ENCODE results near the gene FAM168A. TPM values are rescaled to one million over a fixed set of nuclear protein-coding genes. Genes with fewer than 3 reads are reported as not detected.

FAM168A gene
- total RNA-seq, 1 experiment from 2014 or later, result 25.9 TPM

GRCh38 chr11:73392108-73393010 lies 205.6 kb downstream of the FAM168A start:
- Mint-ChIP-seq H3K4me1 (peaks cover 6% of the 10 kb centered on the region; the same call in 1 of the 2 replicates), H3K4me3 (no peak overlapping the region), H3K36me3 (no peaks in the 10 kb centered on the region), H3K27ac (no peak overlapping the region), H3K27me3 (ENCODE audit: low read depth) (no peaks in the 10 kb centered on the region), H3K9me3 (no peaks in the 10 kb centered on the region)
- POLR2A ChIA-PET, result no interaction called here
- CTCF ChIA-PET, result interaction anchor here (0.8 to 3.5 kb wide), 34 partner anchors 9 to 269 kb away, joined by 3 to 87 read pairs (median 5); partner anchors contain the start of genes ARHGEF17, PLEKHB1 and RELT
- ATAC-seq, result no peak
- no peak for TF ChIP-seq ZNF263 (CRISPR knock-in tag; IDR thresholded peaks at IDR 0.05; ENCODE audit: low read depth)
- TF ChIP-seq MLX (CRISPR knock-in tag; IDR thresholded peaks at IDR 0.05), result no peak
- TF ChIP-seq ZNF138 (CRISPR knock-in tag; conservative IDR thresholded peaks at IDR 0.05), result no peak
- no peak for TF ChIP-seq ZMAT4 (CRISPR knock-in tag; IDR thresholded peaks at IDR 0.05)
- TF ChIP-seq ZNF281 (CRISPR knock-in tag; IDR thresholded peaks at IDR 0.05), result no peak
- no peak for TF ChIP-seq EMX1 (CRISPR knock-in tag; IDR thresholded peaks at IDR 0.05)
- no peak for TF ChIP-seq ESRRA (CRISPR knock-in tag; IDR thresholded peaks at IDR 0.05; ENCODE audit: borderline replicate concordance)
- TF ChIP-seq JAZF1 (CRISPR knock-in tag; IDR thresholded peaks at IDR 0.05), result no peak
- no peak for TF ChIP-seq SMAD3 (CRISPR knock-in tag; IDR thresholded peaks at IDR 0.05; ENCODE audit: borderline replicate concordance)
- TF ChIP-seq ZNF416 (CRISPR knock-in tag; IDR thresholded peaks at IDR 0.05), result no peak
- DNase-seq (ENCODE audit: low spot score), result no peak

GRCh38 chr11:73391665-73392064 lies 206.2 kb downstream of the FAM168A start:
- CTCF ChIA-PET, result interaction anchor here (0.9 to 3.5 kb wide), 2 partner anchors 20 to 40 kb away, joined by 3 to 39 read pairs; no protein-coding TSS in a partner anchor
- no peaks in the 10 kb centered on the region for H3K9me3 Mint-ChIP-seq

More at GRCh38 chr11:73391665-73392064, 206.2 kb downstream of the FAM168A start:
- no peaks in the 10 kb centered on the region for H3K36me3 Mint-ChIP-seq
- no peak overlapping the region for H3K4me3 Mint-ChIP-seq
- DNase-seq (ENCODE audit: low spot score) (no peak), ATAC-seq (no peak)
- peaks cover 6% of the 10 kb centered on the region; the same call in 1 of the 2 replicates for H3K4me1 Mint-ChIP-seq
- H3K27me3 Mint-ChIP-seq (ENCODE audit: low read depth), result no peaks in the 10 kb centered on the region
- no peak overlapping the region for H3K27ac Mint-ChIP-seq
- no peak for TF ChIP-seq NFATC4 (CRISPR knock-in tag; IDR thresholded peaks at IDR 0.05)
- TF ChIP-seq ETV6 (CRISPR knock-in tag; IDR thresholded peaks at IDR 0.05), result no peak
- no peak for TF ChIP-seq HMGXB4 (CRISPR knock-in tag; IDR thresholded peaks at IDR 0.05)
- POLR2A ChIA-PET, result no interaction called here
